Keratinocyte (primary cell): ENCODE measurements around the gene SMAD3. TPM values are rescaled to one million over a fixed set of nuclear protein-coding genes. Genes with fewer than 3 reads are reported as not detected.
A peak's percentile ranks its signal among the peaks of the same experiment; 100 is the strongest.

Experiments used
- DNase-seq: peaks from one replicate; pipeline ENCODE4 v3.0.0-alpha.2; 2011; ENCODE audit warnings: low read depth, missing footprints, low spot score
- FAIRE-seq: peaks from 2 replicates; lab custom pipeline; 2011; peaks lifted over from hg19 to GRCh38; lab: Jason Lieb, UNC
- H2AFZ ChIP-seq: 2 replicates; pipeline ENCODE4 v1.6.0; 2012; ENCODE audit warnings: low read length, control low read depth, inconsistent platforms; ENCODE audit not compliant: control insufficient read depth
- H3K27ac ChIP-seq: 2 replicates; pipeline ENCODE4 v1.5.1; 2011; ENCODE audit warnings: low read length; ENCODE audit not compliant: control insufficient read depth, insufficient read depth
- H3K27me3 ChIP-seq: 3 replicates; pipeline ENCODE4 v1.6.0; 2011; ENCODE audit warnings: low read length; ENCODE audit not compliant: control insufficient read depth, insufficient read depth; ENCODE audit errors: extremely low read depth
- H3K36me3 ChIP-seq, 2 experiments: 2 replicates in 1 of 2; 3 replicates in 1 of 2; pipeline ENCODE4 v1.5.1; 2011; ENCODE audit warnings: low read length in 2 of 2, mild to moderate bottlenecking in 1 of 2; ENCODE audit not compliant: control insufficient read depth in 2 of 2, insufficient read depth in 2 of 2; ENCODE audit errors: extremely low read depth in 1 of 2
- H3K4me1 ChIP-seq: 3 replicates; pipeline ENCODE4 v1.5.1; 2011; ENCODE audit warnings: low read length; ENCODE audit not compliant: control insufficient read depth, insufficient read depth; ENCODE audit errors: extremely low read depth
- H3K4me2 ChIP-seq: 3 replicates; pipeline ENCODE4 v1.6.0; 2011; ENCODE audit warnings: low read depth, low read length; ENCODE audit not compliant: control insufficient read depth, insufficient read depth; ENCODE audit errors: extremely low read depth
- H3K4me3 ChIP-seq, 3 experiments: fragments of 200-600 bp in 1 of 3; sonication (generic) in 1 of 3; 2 replicates in 2 of 3; 3 replicates in 1 of 3; pipeline ENCODE4 v1.5.1; 2011 to 2016; ENCODE audit warnings: low read length in 3 of 3, mild to moderate bottlenecking in 3 of 3, control low read depth in 2 of 3, inconsistent platforms in 1 of 3, low read depth in 1 of 3, mixed read lengths in 1 of 3, mixed run types in 1 of 3, moderate library complexity in 1 of 3; ENCODE audit not compliant: control insufficient read depth in 2 of 3, insufficient read depth in 2 of 3; ENCODE audit errors: extremely low read depth in 1 of 3
- H3K79me2 ChIP-seq: 2 replicates; pipeline ENCODE4 v1.6.0; 2012; ENCODE audit warnings: low read length; ENCODE audit not compliant: control insufficient read depth, insufficient read depth
- H3K9ac ChIP-seq: 3 replicates; pipeline ENCODE4 v1.6.0; 2011; ENCODE audit warnings: low read length; ENCODE audit not compliant: control insufficient read depth, insufficient read depth; ENCODE audit errors: extremely low read depth
- H3K9me1 ChIP-seq: 3 replicates; pipeline ENCODE4 v1.6.0; 2011; ENCODE audit warnings: low read length; ENCODE audit not compliant: control insufficient read depth, insufficient read depth; ENCODE audit errors: extremely low read depth
- H3K9me3 ChIP-seq: 2 replicates; pipeline ENCODE4 v1.5.1; 2012; ENCODE audit warnings: low read depth, low read length; ENCODE audit not compliant: control insufficient read depth
- H4K20me1 ChIP-seq: 3 replicates; pipeline ENCODE4 v1.6.0; 2011; ENCODE audit warnings: low read length; ENCODE audit not compliant: control insufficient read depth, insufficient read depth; ENCODE audit errors: extremely low read depth
- EZH2 ChIP-seq: IDR thresholded peaks from one replicate; pipeline ENCODE4 v1.6.1; 2012; ENCODE audit warnings: inconsistent platforms, mild to moderate bottlenecking, low read length, moderate library complexity
- dilution Hi-C: fragments of 300-500 bp; cut with MboI; formaldehyde crosslinking; loops from one replicate; pipeline ENCODE4 v1.7.0; 2020; ENCODE audit warnings: low sequenced_read_pairs; ENCODE audit not compliant: extremely low pct_ligation_motif_present
- polyA plus RNA-seq, 5 experiments: library from polyadenylated mRNA; depleted of rRNA in 3 of 5; stranded (reverse) in 3 of 5; stranded (forward) in 1 of 5; unstranded in 1 of 5; fragments of >200 nt; gene quantifications; 1 replicate in 1 of 5; 2 replicates in 3 of 5; 3 replicates in 1 of 5; pipeline versions ENCODE4 v1.2.1 to v1.2.3, GENCODE V29; 2011 to 2012; ENCODE audit warnings: missing spikeins in 2 of 5, low read depth in 1 of 5, low replicate concordance in 1 of 5
- TF ChIP-seq, protein P1 (sequence below), 3 experiments: IDR thresholded peaks in 1 of 3; conservative IDR thresholded peaks in 1 of 3; optimal IDR thresholded peaks in 1 of 3; 2 replicates in 2 of 3; 3 replicates in 1 of 3; pipeline versions ENCODE3 to v1.5.1; 2011; ENCODE audit warnings: low read length in 3 of 3, mild to moderate bottlenecking in 3 of 3, moderate library complexity in 2 of 3, control low read depth in 1 of 3, inconsistent platforms in 1 of 3; ENCODE audit not compliant: insufficient read depth in 2 of 3; ENCODE audit errors: extremely low read depth in 1 of 3

The SMAD3 gene
- polyA plus RNA-seq, 1 donor (not counting 4 experiments of a cell fraction or from before 2014, with no cell fraction given), result 33.7 TPM

DNA sequence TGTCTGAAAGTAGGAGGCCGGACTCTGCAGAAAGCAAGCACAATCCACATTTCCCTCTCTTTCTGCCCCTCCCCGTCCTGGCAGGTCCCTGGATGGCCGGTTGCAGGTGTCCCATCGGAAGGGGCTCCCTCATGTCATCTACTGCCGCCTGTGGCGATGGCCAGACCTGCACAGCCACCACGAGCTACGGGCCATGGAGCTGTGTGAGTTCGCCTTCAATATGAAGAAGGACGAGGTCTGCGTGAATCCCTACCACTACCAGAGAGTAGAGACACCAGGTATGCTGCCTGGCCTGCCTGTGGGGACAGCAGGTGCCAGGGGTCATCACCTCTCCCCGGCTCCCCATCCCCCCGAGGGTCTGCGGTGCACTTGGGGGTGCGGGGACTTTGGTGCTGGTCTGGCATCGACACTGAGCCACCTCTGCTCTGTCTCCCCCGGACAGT lies 99.4 kb downstream of the SMAD3 start:
- no peaks in the 10 kb centered on the region for H3K9me3 ChIP-seq
- dilution Hi-C loops, result no loop called here
- H2AFZ ChIP-seq, result no peak overlapping the region
- peaks cover 46% of the 10 kb centered on the region for H3K79me2 ChIP-seq
- no peak for DNase-seq
- H3K27me3 ChIP-seq, result no peaks in the 10 kb centered on the region
- peaks cover 2% of the 10 kb centered on the region for H3K9me1 ChIP-seq
- no peak overlapping the region for H3K27ac ChIP-seq
- H3K4me1 ChIP-seq, result peaks cover 40% of the 10 kb centered on the region
- FAIRE-seq, result no peak
- no peak overlapping the region for H3K9ac ChIP-seq
- H3K36me3 ChIP-seq, result peaks cover 27 to 48% of the 10 kb centered on the region in 2 experiments
- no peak overlapping the region for H3K4me3 ChIP-seq
- no peaks in the 10 kb centered on the region for H4K20me1 ChIP-seq
- no peak for TF ChIP-seq EZH2
- TF ChIP-seq, protein P1, sequence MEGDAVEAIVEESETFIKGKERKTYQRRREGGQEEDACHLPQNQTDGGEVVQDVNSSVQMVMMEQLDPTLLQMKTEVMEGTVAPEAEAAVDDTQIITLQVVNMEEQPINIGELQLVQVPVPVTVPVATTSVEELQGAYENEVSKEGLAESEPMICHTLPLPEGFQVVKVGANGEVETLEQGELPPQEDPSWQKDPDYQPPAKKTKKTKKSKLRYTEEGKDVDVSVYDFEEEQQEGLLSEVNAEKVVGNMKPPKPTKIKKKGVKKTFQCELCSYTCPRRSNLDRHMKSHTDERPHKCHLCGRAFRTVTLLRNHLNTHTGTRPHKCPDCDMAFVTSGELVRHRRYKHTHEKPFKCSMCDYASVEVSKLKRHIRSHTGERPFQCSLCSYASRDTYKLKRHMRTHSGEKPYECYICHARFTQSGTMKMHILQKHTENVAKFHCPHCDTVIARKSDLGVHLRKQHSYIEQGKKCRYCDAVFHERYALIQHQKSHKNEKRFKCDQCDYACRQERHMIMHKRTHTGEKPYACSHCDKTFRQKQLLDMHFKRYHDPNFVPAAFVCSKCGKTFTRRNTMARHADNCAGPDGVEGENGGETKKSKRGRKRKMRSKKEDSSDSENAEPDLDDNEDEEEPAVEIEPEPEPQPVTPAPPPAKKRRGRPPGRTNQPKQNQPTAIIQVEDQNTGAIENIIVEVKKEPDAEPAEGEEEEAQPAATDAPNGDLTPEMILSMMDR (optimal IDR thresholded peaks at IDR 0.05 in 1 of 3, IDR thresholded peaks at IDR 0.05 in 1 of 3, conservative IDR thresholded peaks at IDR 0.05 in 1 of 3; ENCODE audit: extremely low read depth in 1 of 3, insufficient read depth in 2 of 3, low read length in 3 of 3), result no peak
- H3K4me2 ChIP-seq, result no peak overlapping the region

DNA sequence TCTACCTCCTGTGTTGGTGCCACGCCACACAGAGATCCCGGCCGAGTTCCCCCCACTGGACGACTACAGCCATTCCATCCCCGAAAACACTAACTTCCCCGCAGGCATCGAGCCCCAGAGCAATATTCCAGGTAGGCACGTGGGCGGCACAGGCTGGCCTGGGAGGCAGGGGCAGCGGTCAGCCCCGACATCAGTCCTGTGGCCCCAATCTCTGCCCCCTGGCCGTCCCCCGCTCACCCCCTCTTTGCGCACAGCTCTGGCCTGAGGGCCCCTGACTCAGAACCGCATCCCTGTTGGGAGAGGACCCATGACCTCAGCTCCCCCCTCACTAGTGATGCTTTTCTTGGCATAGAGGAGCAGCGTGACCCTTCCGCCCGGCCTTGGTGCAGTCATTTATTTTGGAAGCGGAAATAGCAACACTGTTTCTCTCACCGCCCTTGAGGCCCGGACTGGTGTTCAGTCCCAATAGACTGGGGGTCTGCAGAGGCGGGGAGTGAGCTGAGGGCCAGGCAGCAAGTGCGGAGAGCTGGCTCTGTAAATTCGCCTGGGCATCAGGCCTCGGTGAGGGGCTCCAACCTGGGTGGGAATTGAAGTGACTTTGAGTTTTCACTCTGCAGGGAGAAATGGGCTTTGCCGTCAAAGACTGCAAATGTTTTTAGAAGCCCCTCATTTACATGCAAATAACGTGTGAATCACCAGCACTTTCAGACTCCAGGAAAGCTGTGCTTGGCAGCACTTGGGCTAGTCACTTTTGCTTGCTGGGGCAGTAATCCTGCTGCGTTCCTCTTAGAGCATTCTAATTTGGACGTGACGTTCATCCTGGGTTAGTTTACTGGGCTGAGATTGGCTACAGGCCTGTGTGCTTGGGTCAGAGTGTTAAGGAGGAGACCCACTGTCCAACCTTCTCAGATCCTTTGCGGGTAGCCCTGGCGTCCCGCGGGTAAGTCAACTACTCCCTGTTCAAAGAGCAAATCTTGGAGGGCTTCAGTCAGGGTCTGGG lies 100.2 kb downstream of the SMAD3 start:
- H3K4me2 ChIP-seq, result peak overlapping the region; percentile 65
- dilution Hi-C loops, result no loop called here
- no peaks in the 10 kb centered on the region for H3K9me3 ChIP-seq
- no peaks in the 10 kb centered on the region for H3K27me3 ChIP-seq
- peak overlapping the region; percentile 79 for H3K27ac ChIP-seq
- peaks cover 30 to 51% of the 10 kb centered on the region in 2 experiments for H3K36me3 ChIP-seq
- TF ChIP-seq EZH2, result no peak
- TF ChIP-seq, protein P1 (optimal IDR thresholded peaks at IDR 0.05 in 1 of 3, IDR thresholded peaks at IDR 0.05 in 1 of 3, conservative IDR thresholded peaks at IDR 0.05 in 1 of 3; ENCODE audit: extremely low read depth in 1 of 3, insufficient read depth in 2 of 3, low read length in 3 of 3), result no peak
- H3K4me1 ChIP-seq, result peaks cover 40% of the 10 kb centered on the region
- peak overlapping the region in 1 of 3 experiments; percentile 22 for H3K4me3 ChIP-seq
- peaks cover 2% of the 10 kb centered on the region for H3K9me1 ChIP-seq
- no peak overlapping the region for H2AFZ ChIP-seq
- FAIRE-seq (peak; percentile 76), DNase-seq (no peak)
- peaks cover 43% of the 10 kb centered on the region for H3K79me2 ChIP-seq
- H3K9ac ChIP-seq, result peak overlapping the region; percentile 43
- H4K20me1 ChIP-seq, result no peaks in the 10 kb centered on the region
